Transverse colon (tissue), 4 donors: Measurements from ENCODE around the gene SYMPK. TPM values are rescaled to one million over a fixed set of nuclear protein-coding genes. Genes with fewer than 3 reads are reported as not detected.

Experiments
- DNase-seq: peaks from one replicate; pipeline ENCODE4 v3.0.0-alpha.2; 2019
- H3K27ac ChIP-seq, 4 donors: fragments of 200-600 bp; sonication (generic); 2 replicates each; pipeline ENCODE4 v1.5.1; 2016 to 2018; ENCODE audit warnings: inconsistent platforms in 4 of 4
- H3K27me3 ChIP-seq: fragments of 200-600 bp; sonication (generic); 2 replicates; pipeline ENCODE4 v1.5.1; 2017; ENCODE audit warnings: inconsistent platforms
- H3K36me3 ChIP-seq, 4 donors: fragments of 200-600 bp; sonication (generic); 2 replicates each; pipeline ENCODE4 v1.5.1; 2017 to 2019; ENCODE audit warnings: inconsistent platforms in 4 of 4
- H3K4me1 ChIP-seq, 4 donors: fragments of 200-600 bp; sonication (generic); 2 replicates each; pipeline ENCODE4 v1.5.1; 2017 to 2020; ENCODE audit warnings: inconsistent platforms in 4 of 4
- H3K4me3 ChIP-seq, 4 donors: fragments of 200-600 bp; sonication (generic); 1 replicate in 1 of 4; 2 replicates in 3 of 4; pipeline versions ENCODE4 v1.5.1 to v1.6.1; 2017 to 2019; ENCODE audit warnings: inconsistent platforms in 4 of 4
- H3K9me3 ChIP-seq, 2 donors: fragments of 200-600 bp; sonication (generic); 2 replicates each; pipeline ENCODE4 v1.5.1; 2017 to 2019; ENCODE audit warnings: inconsistent platforms in 2 of 2
- CTCF ChIP-seq, 5 experiments: fragments of 200-600 bp in 3 of 5; fragments of 450-650 bp in 2 of 5; sonication (generic) in 3 of 5; IDR thresholded peaks; 1 replicate in 2 of 5; 2 replicates in 3 of 5; pipeline ENCODE4 v1.5.1; 2016 to 2017; ENCODE audit warnings: antibody characterized with exemption in 5 of 5, inconsistent platforms in 3 of 5, mild to moderate bottlenecking in 2 of 5, moderate library complexity in 1 of 5
- EP300 ChIP-seq: sonication (generic); formaldehyde crosslinking; IDR thresholded peaks from one replicate; pipeline ENCODE4 v1.6.1; 2017; ENCODE audit warnings: antibody characterized with exemption, low read depth
- POLR2A ChIP-seq: fragments of 450-650 bp; IDR thresholded peaks from one replicate; pipeline ENCODE4 v1.6.1; 2016; ENCODE audit warnings: antibody characterized with exemption, mild to moderate bottlenecking, moderate library complexity
- POLR2AphosphoS5 ChIP-seq, 3 donors: sonication (generic); formaldehyde crosslinking; IDR thresholded peaks; one replicate each; pipeline ENCODE4 v1.6.1; 2016; ENCODE audit warnings: antibody characterized with exemption in 3 of 3
- WGBS, 2 donors: methylation state at CpG; one replicate each; pipeline ENCODE4 v1.1.5; 2018; ENCODE audit warnings: low coverage in 1 of 2; 5-methylcytosine and 5-hydroxymethylcytosine counted together
- in situ Hi-C, 4 donors: fragments of 200-750 bp; cut with MboI; loops; one replicate each; pipeline versions ENCODE4 v1.15.0 to v1.15.1; 2017; ENCODE audit warnings: low sequenced_read_pairs in 3 of 4, low pct_ligation_motif_present in 1 of 4, low pct_unique_long_range_greater_than_20kb in 1 of 4
- intact Hi-C: fragments of 100-400 bp; cut with DNase I; formaldehyde crosslinking; loops from one replicate; pipeline ENCODE4 v1.15.1; 2023; ENCODE audit warnings: low total_unique reads
- total RNA-seq, 4 donors: library from RNA; depleted of rRNA; stranded (reverse); fragments of >200 nt; gene quantifications; one replicate each; pipeline ENCODE4 v1.1.0, GENCODE V29; 2016

The SYMPK gene
- total RNA-seq, 4 donors from 2014 or later, result 35.2 to 189 (median 81.9) TPM

- intact Hi-C loops (no loop called here), in situ Hi-C loops (no loop called here)
- H3K9me3 ChIP-seq, result no peaks in the 10 kb centered on the region
- H3K4me1 ChIP-seq, result peaks cover 19 to 60% (median 48%) of the 10 kb centered on the region in 4 donors
- DNase-seq, result peak; percentile 81
- no peak overlapping the region for H3K4me3 ChIP-seq
- no peaks in the 10 kb centered on the region for H3K27me3 ChIP-seq
- H3K27ac ChIP-seq, result peak overlapping the region; percentile 51 to 90 (median 72)
- 43 to 93% methylated on average over 2 to 11 of the region's 11 CpGs for WGBS, 2 donors
- TF ChIP-seq POLR2A, result peak; percentile 33
- TF ChIP-seq POLR2AphosphoS5 (IDR thresholded peaks at IDR 0.05), result peak in 2 of 3 donors; percentile 39 to 53
- no peak for TF ChIP-seq CTCF (IDR thresholded peaks at IDR 0.05)
- no peaks in the 10 kb centered on the region for H3K36me3 ChIP-seq
These were observed 15.3 kb upstream of the SYMPK start for GRCh38 chr19:45878043-45878794.

GRCh38 chr19:45876411-45877197 lies 13.7 kb upstream of the SYMPK start:
- Histone ChIP-seq H3K36me3 (no peaks in the 10 kb centered on the region), H3K4me3 (peak overlapping the region in 2 of 4 donors; percentile 22 to 34), H3K27me3 (no peaks in the 10 kb centered on the region), H3K9me3 (no peaks in the 10 kb centered on the region), H3K4me1 (peaks cover 3 to 44% (median 32%) of the 10 kb centered on the region in 4 donors), H3K27ac (peak overlapping the region; percentile 62 to 84 (median 75))
- in situ Hi-C loops, result no loop called here
- intact Hi-C loops, result no loop called here
- TF ChIP-seq POLR2AphosphoS5 (IDR thresholded peaks at IDR 0.05) (no peak), POLR2A (peak; percentile 54)
- WGBS, 2 donors, result 14 to 17% methylated on average over 1 to 26 of the region's 41 CpGs
- peak; percentile 57 for DNase-seq

- Histone ChIP-seq H3K9me3 (no peaks in the 10 kb centered on the region), H3K27ac (peak overlapping the region; percentile 62 to 84 (median 75)), H3K27me3 (no peaks in the 10 kb centered on the region), H3K4me3 (no peak overlapping the region), H3K4me1 (peaks cover 3 to 39% (median 27%) of the 10 kb centered on the region in 4 donors), H3K36me3 (no peaks in the 10 kb centered on the region)
- intact Hi-C loops, result no loop called here
- 40 to 49% methylated on average over 2 to 4 of the region's 4 CpGs for WGBS, 2 donors
- no peak for DNase-seq
- no peak for TF ChIP-seq EP300
- no peak for TF ChIP-seq CTCF (IDR thresholded peaks at IDR 0.05)
- TF ChIP-seq POLR2AphosphoS5 (IDR thresholded peaks at IDR 0.05), result no peak
- TF ChIP-seq POLR2A, result no peak
- in situ Hi-C loops, result no loop called here
These were observed 13.1 kb upstream of the SYMPK start for GRCh38 chr19:45876161-45876410.

GRCh38 chr19:45874620-45874966 lies 11.6 kb upstream of the SYMPK start:
- no peaks in the 10 kb centered on the region for H3K9me3 ChIP-seq
- 83 to 100% methylated on average over 1 to 7 of the region's 7 CpGs for WGBS, 2 donors

More at GRCh38 chr19:45874620-45874966, 11.6 kb upstream of the SYMPK start:
- DNase-seq, result no peak
- H3K27me3 ChIP-seq, result no peaks in the 10 kb centered on the region
- in situ Hi-C loops (no loop called here), intact Hi-C loops (no loop called here)
- no peak overlapping the region for H3K27ac ChIP-seq
- H3K36me3 ChIP-seq, result no peaks in the 10 kb centered on the region
- no peak for TF ChIP-seq CTCF (IDR thresholded peaks at IDR 0.05)
- no peak for TF ChIP-seq POLR2AphosphoS5 (IDR thresholded peaks at IDR 0.05)
- TF ChIP-seq EP300, result no peak
- TF ChIP-seq POLR2A, result no peak
- H3K4me3 ChIP-seq, result no peak overlapping the region
- H3K4me1 ChIP-seq, result peaks cover 3 to 34% (median 25%) of the 10 kb centered on the region in 4 donors
